Measurements from ENCODE around the gene PIPOX.

DNA sequence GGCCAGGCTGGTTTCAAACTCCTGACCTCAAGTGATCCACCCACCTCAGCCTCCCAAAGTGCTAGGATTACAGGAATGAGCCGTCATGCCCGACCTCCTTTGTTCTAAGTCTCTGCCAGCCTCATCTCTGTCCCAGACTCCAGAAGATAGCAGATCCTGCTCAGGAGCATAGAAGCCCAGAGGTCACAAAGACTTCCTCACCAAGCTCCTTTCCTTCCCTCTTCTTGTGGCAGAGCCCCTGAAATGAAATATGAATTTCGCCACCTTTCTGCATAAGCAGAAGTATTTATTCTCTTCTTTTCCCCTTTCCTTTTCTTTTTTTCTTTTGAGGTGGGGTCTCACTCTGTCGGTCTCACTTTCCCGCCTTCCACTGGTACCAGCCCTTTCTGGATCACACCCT is 11.5 kb upstream of the PIPOX start:
- TF ChIP-seq, protein P1, sequence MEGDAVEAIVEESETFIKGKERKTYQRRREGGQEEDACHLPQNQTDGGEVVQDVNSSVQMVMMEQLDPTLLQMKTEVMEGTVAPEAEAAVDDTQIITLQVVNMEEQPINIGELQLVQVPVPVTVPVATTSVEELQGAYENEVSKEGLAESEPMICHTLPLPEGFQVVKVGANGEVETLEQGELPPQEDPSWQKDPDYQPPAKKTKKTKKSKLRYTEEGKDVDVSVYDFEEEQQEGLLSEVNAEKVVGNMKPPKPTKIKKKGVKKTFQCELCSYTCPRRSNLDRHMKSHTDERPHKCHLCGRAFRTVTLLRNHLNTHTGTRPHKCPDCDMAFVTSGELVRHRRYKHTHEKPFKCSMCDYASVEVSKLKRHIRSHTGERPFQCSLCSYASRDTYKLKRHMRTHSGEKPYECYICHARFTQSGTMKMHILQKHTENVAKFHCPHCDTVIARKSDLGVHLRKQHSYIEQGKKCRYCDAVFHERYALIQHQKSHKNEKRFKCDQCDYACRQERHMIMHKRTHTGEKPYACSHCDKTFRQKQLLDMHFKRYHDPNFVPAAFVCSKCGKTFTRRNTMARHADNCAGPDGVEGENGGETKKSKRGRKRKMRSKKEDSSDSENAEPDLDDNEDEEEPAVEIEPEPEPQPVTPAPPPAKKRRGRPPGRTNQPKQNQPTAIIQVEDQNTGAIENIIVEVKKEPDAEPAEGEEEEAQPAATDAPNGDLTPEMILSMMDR (IDR thresholded peaks at IDR 0.05), result no peak
- TF ChIP-seq POLR2A (IDR thresholded peaks at IDR 0.05), result no peak
